Testis (tissue), 2 donors: ENCODE measurements around the gene ABHD12.

Source experiments
- POLR2A ChIP-seq: fragments of 450-650 bp; IDR thresholded peaks from one replicate; pipeline ENCODE4 v1.6.1; 2017; ENCODE audit warnings: antibody characterized with exemption, mild to moderate bottlenecking, moderate library complexity
- TF ChIP-seq, protein P1 (sequence below), 3 experiments: fragments of 450-650 bp in 2 of 3; fragments of 200-600 bp in 1 of 3; sonication (generic) in 1 of 3; IDR thresholded peaks; one replicate each; pipeline ENCODE4 v1.5.1; 2016 to 2019; ENCODE audit warnings: antibody characterized with exemption in 3 of 3, mild to moderate bottlenecking in 2 of 3, moderate library complexity in 1 of 3

DNA sequence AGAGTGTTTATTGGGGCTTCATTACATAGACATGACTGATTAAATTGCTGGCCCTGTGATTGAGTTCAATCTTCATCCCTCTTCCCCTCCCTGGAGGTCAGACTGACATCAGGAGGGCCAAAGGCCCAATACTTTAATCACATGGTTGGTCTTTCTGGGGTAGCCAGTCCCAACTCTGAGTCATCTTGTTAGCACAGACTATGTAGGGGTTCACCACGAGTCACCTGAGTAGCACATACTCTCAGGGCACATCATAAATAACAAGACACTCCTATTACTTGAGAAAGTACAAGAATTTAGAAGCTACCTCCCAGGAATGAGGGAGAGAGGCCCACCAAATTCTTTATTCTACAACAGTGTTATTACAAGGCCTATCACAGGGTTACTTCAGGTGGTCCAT is 28.1 kb upstream of the ABHD12 start:
- TF ChIP-seq, protein P1, sequence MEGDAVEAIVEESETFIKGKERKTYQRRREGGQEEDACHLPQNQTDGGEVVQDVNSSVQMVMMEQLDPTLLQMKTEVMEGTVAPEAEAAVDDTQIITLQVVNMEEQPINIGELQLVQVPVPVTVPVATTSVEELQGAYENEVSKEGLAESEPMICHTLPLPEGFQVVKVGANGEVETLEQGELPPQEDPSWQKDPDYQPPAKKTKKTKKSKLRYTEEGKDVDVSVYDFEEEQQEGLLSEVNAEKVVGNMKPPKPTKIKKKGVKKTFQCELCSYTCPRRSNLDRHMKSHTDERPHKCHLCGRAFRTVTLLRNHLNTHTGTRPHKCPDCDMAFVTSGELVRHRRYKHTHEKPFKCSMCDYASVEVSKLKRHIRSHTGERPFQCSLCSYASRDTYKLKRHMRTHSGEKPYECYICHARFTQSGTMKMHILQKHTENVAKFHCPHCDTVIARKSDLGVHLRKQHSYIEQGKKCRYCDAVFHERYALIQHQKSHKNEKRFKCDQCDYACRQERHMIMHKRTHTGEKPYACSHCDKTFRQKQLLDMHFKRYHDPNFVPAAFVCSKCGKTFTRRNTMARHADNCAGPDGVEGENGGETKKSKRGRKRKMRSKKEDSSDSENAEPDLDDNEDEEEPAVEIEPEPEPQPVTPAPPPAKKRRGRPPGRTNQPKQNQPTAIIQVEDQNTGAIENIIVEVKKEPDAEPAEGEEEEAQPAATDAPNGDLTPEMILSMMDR (IDR thresholded peaks at IDR 0.05), result no peak
- TF ChIP-seq POLR2A, result no peak
